HCT116 (cell line): ENCODE data around the gene SLC9A7. TPM values are rescaled to one million over a fixed set of nuclear protein-coding genes. Genes with fewer than 3 reads are reported as not detected.

ENCODE experiments used
- ATAC-seq: fragments of 200-7000 bp; cut with Tn5 transposase; 2 replicates; pipeline ENCODE4 v1.9.1; 2020; ENCODE audit warnings: mild to moderate bottlenecking, moderate library complexity
- BruUV-seq: library from RNA; stranded (reverse); fragments of 400-500 nt; replicated peaks from 2 replicates; lab custom pipeline; 2021; lab: Mats Ljungman, UMichigan
- CTCF ChIA-PET: fragments of 300-600 bp; sonication (Branson Sonifier 250); formaldehyde crosslinking; loops from one replicate; lab custom pipeline; 2021; ENCODE audit warnings: antibody characterized with exemption; lab: Charles Lee
- POLR2A ChIA-PET: fragments of 300-600, 350-600 bp; sonication (Branson Sonifier 250); formaldehyde crosslinking; loops from one replicate; lab custom pipeline; 2021; ENCODE audit warnings: antibody characterized with exemption; lab: Charles Lee
- RAD21 ChIA-PET, 2 experiments: fragments of 300-600 bp; sonication (Branson Sonifier 250); formaldehyde crosslinking; loops; one replicate each; lab custom pipeline; 2023; ENCODE audit warnings: low total read pairs in 2 of 2; ENCODE audit not compliant: uncharacterized antibody in 2 of 2, unreplicated experiment in 2 of 2, low non-redundant PET in 1 of 2; lab: Charles Lee
- DNase-seq: peaks from one replicate; pipeline ENCODE4 v3.0.0-alpha.2; 2010; ENCODE audit warnings: low read depth, low spot score
- H2AFZ ChIP-seq: fragments of 200-600 bp; shearing (Covaris generic), sonication (generic); 2 replicates; pipeline ENCODE4 v1.6.1; 2017; ENCODE audit warnings: low read depth, mixed run types, mixed read lengths, antibody characterized with exemption, low read length; ENCODE audit not compliant: poor library complexity, severe bottlenecking
- H3K27ac ChIP-seq: 2 replicates; pipeline ENCODE4 v1.5.1; 2012; ENCODE audit warnings: low read depth, low read length
- H3K27me3 ChIP-seq: fragments of 200-600 bp; sonication (generic); 2 replicates; pipeline ENCODE4 v1.6.1; 2016; ENCODE audit warnings: mixed run types, low read length, mixed read lengths; ENCODE audit not compliant: insufficient read depth
- H3K36me3 ChIP-seq, 2 experiments: fragments of 200-500 bp in 1 of 2; fragments of 200-600 bp in 1 of 2; sonication (Bioruptor generic) in 1 of 2; sonication (generic) in 1 of 2; 2 replicates each; pipeline versions ENCODE4 v1.5.1 to v1.6.1; 2014 to 2016; ENCODE audit warnings: low read length in 2 of 2, inconsistent platforms in 1 of 2, mixed read lengths in 1 of 2, mixed run types in 1 of 2; ENCODE audit not compliant: insufficient read depth in 2 of 2, control insufficient read depth in 1 of 2
- H3K4me1 ChIP-seq, 2 experiments: fragments of 200-600 bp in 1 of 2; sonication (generic) in 1 of 2; 2 replicates each; pipeline versions ENCODE4 v1.5.1 to v1.6.1; 2012 to 2017; ENCODE audit warnings: low read length in 2 of 2, inconsistent platforms in 1 of 2, mild to moderate bottlenecking in 1 of 2, mixed read lengths in 1 of 2, mixed run types in 1 of 2, moderate library complexity in 1 of 2; ENCODE audit not compliant: insufficient read depth in 2 of 2, control insufficient read depth in 1 of 2
- H3K4me2 ChIP-seq: fragments of 200-600 bp; sonication (generic); 2 replicates; pipeline ENCODE4 v1.6.1; 2017; ENCODE audit warnings: mixed run types, low read length, mixed read lengths
- H3K4me3 ChIP-seq, 2 experiments: fragments of 200-600 bp in 1 of 2; sonication (generic) in 1 of 2; replicated peaks in 1 of 2; 2 replicates each; pipeline ENCODE4 v1.5.1; 2011 to 2016; ENCODE audit warnings: low read length in 2 of 2, control low read depth in 1 of 2, low read depth in 1 of 2, mild to moderate bottlenecking in 1 of 2, mixed read lengths in 1 of 2, mixed run types in 1 of 2
- H3K79me2 ChIP-seq: fragments of 200-600 bp; sonication (generic); 2 replicates; pipeline ENCODE4 v1.6.1; 2017; ENCODE audit warnings: mild to moderate bottlenecking, mixed run types, low read length, moderate library complexity, mixed read lengths; ENCODE audit not compliant: insufficient read depth
- H3K9ac ChIP-seq: fragments of 200-600 bp; sonication (generic); 2 replicates; pipeline ENCODE4 v1.6.1; 2016; ENCODE audit warnings: low read length, mixed read lengths
- H3K9me2 ChIP-seq: fragments of 200-600 bp; sonication (generic), shearing (Covaris generic); 2 replicates; pipeline ENCODE4 v1.6.1; 2017; ENCODE audit warnings: mixed run types, mild to moderate bottlenecking, moderate library complexity; ENCODE audit not compliant: insufficient read depth
- H3K9me3 ChIP-seq, 2 experiments: fragments of 200-500 bp in 1 of 2; fragments of 200-600 bp in 1 of 2; sonication (Bioruptor generic) in 1 of 2; sonication (generic) in 1 of 2; 2 replicates each; pipeline ENCODE4 v1.6.1; 2014 to 2017; ENCODE audit warnings: low read length in 2 of 2, mixed read lengths in 2 of 2, inconsistent platforms in 1 of 2, low read depth in 1 of 2, mild to moderate bottlenecking in 1 of 2, mixed run types in 1 of 2, moderate library complexity in 1 of 2; ENCODE audit not compliant: control insufficient read depth in 1 of 2, insufficient read depth in 1 of 2
- H4K20me1 ChIP-seq: fragments of 200-600 bp; sonication (generic), shearing (Covaris generic); 2 replicates; pipeline ENCODE4 v1.6.1; 2017; ENCODE audit warnings: mixed run types, mild to moderate bottlenecking, moderate library complexity; ENCODE audit not compliant: insufficient read depth
- CBX3 ChIP-seq: IDR thresholded peaks from 2 replicates; pipeline ENCODE4 v1.6.1; 2012; ENCODE audit warnings: low read depth
- CEBPB ChIP-seq: IDR thresholded peaks from 2 replicates; pipeline ENCODE4 v1.6.1; 2012; ENCODE audit warnings: low read depth
- EGR1 ChIP-seq: IDR thresholded peaks from 2 replicates; pipeline ENCODE4 v1.6.1; 2012; ENCODE audit warnings: low read depth
- FOSL1 ChIP-seq: IDR thresholded peaks from 2 replicates; pipeline ENCODE4 v1.6.1; 2012; ENCODE audit warnings: low read depth
- POLR2AphosphoS5 ChIP-seq: IDR thresholded peaks from 2 replicates; pipeline ENCODE4 v1.6.1; 2011; ENCODE audit warnings: mild to moderate bottlenecking, low read depth, low read length, moderate library complexity
- SIN3A ChIP-seq: IDR thresholded peaks from 2 replicates; pipeline ENCODE4 v1.6.1; 2012; ENCODE audit warnings: low read depth
- TCF7L2 ChIP-seq: IDR thresholded peaks from 2 replicates; pipeline ENCODE4 v1.7.0; 2011; ENCODE audit warnings: borderline replicate concordance, inconsistent platforms; ENCODE audit not compliant: insufficient read depth, insufficient read length; ENCODE audit errors: extremely low read depth
- YY1 ChIP-seq: IDR thresholded peaks from 2 replicates; pipeline ENCODE4 v1.6.1; 2011; ENCODE audit warnings: low read length, low read depth, moderate library complexity, mild to moderate bottlenecking; ENCODE audit not compliant: insufficient replicate concordance; ENCODE audit errors: extremely low read depth
- ZBTB33 ChIP-seq: IDR thresholded peaks from 2 replicates; pipeline ENCODE4 v1.6.1; 2011; ENCODE audit warnings: mild to moderate bottlenecking, low read length, moderate library complexity; ENCODE audit not compliant: insufficient replicate concordance; ENCODE audit errors: extremely low read depth
- ZFX ChIP-seq: fragments of 450-650 bp; IDR thresholded peaks from 2 replicates; pipeline ENCODE4 v1.6.1; 2017
- intact Hi-C: fragments of 100-400 bp; cut with micrococcal nuclease; formaldehyde crosslinking; loops from 2 replicates; pipeline ENCODE4 v1.10.0; 2022
- total RNA-seq: library from RNA; stranded (reverse); gene quantifications from one replicate; pipeline ENCODE4 v1.2.1, GENCODE V29; 2021; ENCODE audit not compliant: unreplicated experiment
- TF ChIP-seq, protein P1 (sequence below): IDR thresholded peaks from 2 replicates; pipeline ENCODE4 v1.6.1; 2012; ENCODE audit warnings: low read depth

SLC9A7 gene
- total RNA-seq, 1 experiment from 2014 or later, result 18.6 TPM

- CTCF ChIA-PET, result no interaction called here
- POLR2A ChIA-PET, result no interaction called here
- Histone ChIP-seq H3K4me3 (no peak overlapping the region), H4K20me1 (no peaks in the 10 kb centered on the region), H3K79me2 (no peaks in the 10 kb centered on the region), H3K9ac (no peak overlapping the region), H3K4me1 (no peaks in the 10 kb centered on the region), H2AFZ (no peak overlapping the region), H3K36me3 (no peaks in the 10 kb centered on the region), H3K9me3 (no peaks in the 10 kb centered on the region), H3K4me2 (no peak overlapping the region), H3K9me2 (no peaks in the 10 kb centered on the region), H3K27ac (no peak overlapping the region), H3K27me3 (no peaks in the 10 kb centered on the region)
- no peak for ATAC-seq
- TF ChIP-seq SIN3A (no peak), ZFX (no peak), EGR1 (no peak), FOSL1 (no peak), TCF7L2 (no peak)
- TF ChIP-seq, protein P1, sequence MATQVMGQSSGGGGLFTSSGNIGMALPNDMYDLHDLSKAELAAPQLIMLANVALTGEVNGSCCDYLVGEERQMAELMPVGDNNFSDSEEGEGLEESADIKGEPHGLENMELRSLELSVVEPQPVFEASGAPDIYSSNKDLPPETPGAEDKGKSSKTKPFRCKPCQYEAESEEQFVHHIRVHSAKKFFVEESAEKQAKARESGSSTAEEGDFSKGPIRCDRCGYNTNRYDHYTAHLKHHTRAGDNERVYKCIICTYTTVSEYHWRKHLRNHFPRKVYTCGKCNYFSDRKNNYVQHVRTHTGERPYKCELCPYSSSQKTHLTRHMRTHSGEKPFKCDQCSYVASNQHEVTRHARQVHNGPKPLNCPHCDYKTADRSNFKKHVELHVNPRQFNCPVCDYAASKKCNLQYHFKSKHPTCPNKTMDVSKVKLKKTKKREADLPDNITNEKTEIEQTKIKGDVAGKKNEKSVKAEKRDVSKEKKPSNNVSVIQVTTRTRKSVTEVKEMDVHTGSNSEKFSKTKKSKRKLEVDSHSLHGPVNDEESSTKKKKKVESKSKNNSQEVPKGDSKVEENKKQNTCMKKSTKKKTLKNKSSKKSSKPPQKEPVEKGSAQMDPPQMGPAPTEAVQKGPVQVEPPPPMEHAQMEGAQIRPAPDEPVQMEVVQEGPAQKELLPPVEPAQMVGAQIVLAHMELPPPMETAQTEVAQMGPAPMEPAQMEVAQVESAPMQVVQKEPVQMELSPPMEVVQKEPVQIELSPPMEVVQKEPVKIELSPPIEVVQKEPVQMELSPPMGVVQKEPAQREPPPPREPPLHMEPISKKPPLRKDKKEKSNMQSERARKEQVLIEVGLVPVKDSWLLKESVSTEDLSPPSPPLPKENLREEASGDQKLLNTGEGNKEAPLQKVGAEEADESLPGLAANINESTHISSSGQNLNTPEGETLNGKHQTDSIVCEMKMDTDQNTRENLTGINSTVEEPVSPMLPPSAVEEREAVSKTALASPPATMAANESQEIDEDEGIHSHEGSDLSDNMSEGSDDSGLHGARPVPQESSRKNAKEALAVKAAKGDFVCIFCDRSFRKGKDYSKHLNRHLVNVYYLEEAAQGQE, result no peak
- no TSS peak for BruUV-seq
- DNase-seq, result no peak
- intact Hi-C loops, result no loop called here
- RAD21 ChIA-PET, result no interaction called here
Observed at GRCh38 chrX:46693149-46693548, 65.8 kb downstream of the SLC9A7 start.

- intact Hi-C loops, result no loop called here
- DNase-seq (no peak), ATAC-seq (no peak)
- Histone ChIP-seq H4K20me1 (no peaks in the 10 kb centered on the region), H3K36me3 (no peaks in the 10 kb centered on the region), H3K9me2 (no peaks in the 10 kb centered on the region), H3K9ac (no peak overlapping the region), H3K27me3 (no peaks in the 10 kb centered on the region), H3K4me1 (no peaks in the 10 kb centered on the region), H2AFZ (no peak overlapping the region), H3K79me2 (no peaks in the 10 kb centered on the region), H3K4me3 (no peak overlapping the region), H3K4me2 (no peak overlapping the region), H3K27ac (no peak overlapping the region), H3K9me3 (no peaks in the 10 kb centered on the region)
- ChIA-PET POLR2A (no interaction called here), RAD21 (no interaction called here), CTCF (interaction anchor here (1.1 kb wide), 1 partner anchor 37 kb away, joined by 3 read pairs; no protein-coding TSS in a partner anchor)
- BruUV-seq, result no TSS peak
- TF ChIP-seq POLR2AphosphoS5, result no peak
- no peak for TF ChIP-seq YY1
- no peak for TF ChIP-seq EGR1
- no peak for TF ChIP-seq CBX3
- no peak for TF ChIP-seq ZBTB33
- TF ChIP-seq, protein P1, result no peak
- TF ChIP-seq CEBPB, result no peak
Observed at GRCh38 chrX:46690818-46691217, 68.1 kb downstream of the SLC9A7 start.
